Measurements from ENCODE around the gene RNF141.

DNA sequence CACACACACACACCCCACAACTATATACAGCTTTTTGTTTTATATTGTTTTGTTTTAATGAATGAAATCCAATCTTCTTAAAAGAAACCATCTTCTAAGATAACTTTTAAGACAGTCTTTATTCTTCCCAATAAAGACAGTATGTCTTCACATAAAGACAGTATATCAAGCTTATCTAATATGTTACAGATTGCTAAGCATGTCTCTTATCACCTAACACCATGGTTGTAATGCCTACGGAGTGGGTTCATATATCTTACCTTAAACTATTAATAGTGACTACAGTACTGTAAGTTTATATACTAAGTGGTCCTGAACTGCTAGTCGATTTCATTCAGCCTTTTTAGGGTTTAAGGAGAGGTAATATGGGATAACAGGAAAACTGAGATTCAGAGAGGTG lies 8.5 kb downstream of the RNF141 start:
- no peak for TF ChIP-seq EZH2 (IDR thresholded peaks at IDR 0.05)
- no peak for TF ChIP-seq POLR2AphosphoS5 (IDR thresholded peaks at IDR 0.05; ENCODE audit: borderline replicate concordance, low read depth, low read length)

Data from SK-N-MC (cell line).